Ectodermal cell (in vitro differentiated cells): Measurements from ENCODE around the gene CAB39.

Experiments
- H3K27ac ChIP-seq: 2 replicates; pipeline ENCODE4 v1.7.0; 2013; ENCODE audit warnings: mild to moderate bottlenecking, low read depth, low read length; ENCODE audit not compliant: insufficient read depth, poor library complexity, severe bottlenecking
- H3K27me3 ChIP-seq: 2 replicates; pipeline ENCODE4 v1.7.0; 2013; ENCODE audit warnings: mild to moderate bottlenecking, low read length; ENCODE audit not compliant: insufficient read depth, control insufficient read depth, poor library complexity, severe bottlenecking
- H3K36me3 ChIP-seq: one replicate; pipeline ENCODE4 v1.7.0; 2013; ENCODE audit warnings: low read length; ENCODE audit not compliant: control insufficient read depth, insufficient read depth
- H3K4me1 ChIP-seq: one replicate; pipeline ENCODE4 v1.7.0; 2013; ENCODE audit warnings: low read length; ENCODE audit not compliant: control insufficient read depth, insufficient read depth
- H3K4me3 ChIP-seq: 2 replicates; pipeline ENCODE4 v1.7.0; 2013; ENCODE audit warnings: low read depth, low read length, control low read depth; ENCODE audit not compliant: insufficient read depth
- H3K9me3 ChIP-seq: 2 replicates; pipeline ENCODE4 v1.7.0; 2013; ENCODE audit warnings: mild to moderate bottlenecking, low read length, moderate library complexity; ENCODE audit not compliant: control insufficient read depth
- WGBS, 2 experiments: methylation state at CpG; one replicate each; pipeline ENCODE4 v1.1.7; 2013; ENCODE audit warnings: missing lambda C conversion rate in 2 of 2; 5-methylcytosine and 5-hydroxymethylcytosine counted together

The CAB39 gene

DNA sequence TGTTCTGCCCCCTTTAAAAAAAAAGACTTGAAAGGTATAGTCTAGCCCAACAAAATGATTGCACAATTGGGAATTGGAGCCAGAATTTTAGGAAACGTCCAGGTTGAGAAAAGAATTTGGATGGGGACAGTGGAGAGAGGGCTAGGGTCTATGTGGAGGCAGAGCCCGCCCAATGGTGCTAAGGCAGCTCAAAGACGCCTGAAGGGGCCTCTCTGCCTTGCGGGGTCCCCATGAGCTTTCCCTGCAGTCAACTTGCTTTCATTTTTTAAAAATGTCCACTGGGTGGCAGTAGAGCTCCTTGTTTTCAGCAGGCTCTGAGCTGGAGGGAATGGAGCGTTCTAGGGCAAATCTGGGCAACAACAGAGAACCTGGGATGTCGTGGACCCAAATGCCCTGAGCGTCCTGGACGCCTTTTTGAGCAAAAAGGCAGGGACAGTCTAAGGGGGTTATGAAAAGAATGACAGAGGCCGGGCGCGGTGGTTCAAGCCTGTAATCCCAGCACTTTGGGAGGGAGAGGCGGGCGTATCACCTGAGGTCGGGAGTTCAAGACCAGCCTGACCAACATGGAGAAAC is 111.8 kb downstream of the CAB39 start:
- no peak overlapping the region for H3K27ac ChIP-seq
- WGBS, 2 experiments, result 29 to 36% methylated on average over 14 of the region's 14 CpGs
- no peaks in the 10 kb centered on the region for H3K27me3 ChIP-seq
- H3K9me3 ChIP-seq, result no peaks in the 10 kb centered on the region
- no peak overlapping the region for H3K4me3 ChIP-seq
- H3K4me1 ChIP-seq, result peaks cover 8% of the 10 kb centered on the region
- no peaks in the 10 kb centered on the region for H3K36me3 ChIP-seq

GRCh38 chr2:230825354-230825753 is 112.7 kb downstream of the CAB39 start:
- Histone ChIP-seq H3K9me3 (no peaks in the 10 kb centered on the region), H3K27ac (no peak overlapping the region), H3K4me1 (peaks cover 8% of the 10 kb centered on the region), H3K4me3 (no peak overlapping the region), H3K27me3 (no peaks in the 10 kb centered on the region), H3K36me3 (no peaks in the 10 kb centered on the region)
- WGBS, 2 experiments, result 90 to 100% methylated on average over 1 of the region's 1 CpG

- 93% methylated on average over 36 of the region's 36 CpGs for WGBS, 2 experiments
- H3K4me3 ChIP-seq, result no peak overlapping the region
Measured at GRCh38 chr2:230827774-230828271, 115.2 kb downstream of the CAB39 start.

DNA sequence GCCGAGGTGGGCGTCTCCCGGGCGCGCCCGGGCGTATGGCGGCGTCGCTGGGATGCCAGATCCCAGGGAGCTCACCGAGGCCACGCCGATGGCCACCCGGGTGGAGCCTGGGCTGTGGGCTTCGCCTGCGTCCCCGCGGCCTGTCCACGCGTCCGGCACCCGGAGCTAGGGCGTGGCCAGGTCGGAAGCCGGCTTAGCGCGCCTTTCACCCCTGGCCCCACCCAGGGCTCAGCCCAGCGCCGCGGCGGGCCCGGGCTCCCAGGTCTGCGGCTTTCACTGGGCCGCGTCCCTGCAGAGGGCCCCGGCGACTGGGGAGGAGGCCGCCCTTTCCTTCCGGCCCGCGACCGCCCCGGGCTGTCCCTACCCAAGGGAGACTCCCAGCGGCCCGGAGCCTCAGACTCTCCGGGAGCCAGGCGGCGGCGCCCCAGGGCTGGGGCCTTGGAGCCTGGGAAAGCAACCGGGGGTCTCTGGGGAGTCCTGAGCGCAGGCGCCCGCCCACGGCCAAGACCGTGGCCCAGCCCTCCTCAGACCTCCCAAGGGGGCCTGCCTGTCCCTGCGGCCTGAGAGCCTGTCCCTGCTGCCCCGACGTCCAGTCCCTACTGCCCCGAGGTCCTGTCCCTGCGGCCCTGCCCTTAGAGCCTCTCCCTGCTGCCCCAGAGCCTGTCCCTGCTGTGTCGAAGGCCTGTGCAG is 115.8 kb downstream of the CAB39 start:
- Histone ChIP-seq H3K9me3 (no peaks in the 10 kb centered on the region), H3K27me3 (no peaks in the 10 kb centered on the region), H3K27ac (no peak overlapping the region), H3K4me1 (no peaks in the 10 kb centered on the region), H3K4me3 (no peak overlapping the region), H3K36me3 (no peaks in the 10 kb centered on the region)
- 93 to 94% methylated on average over 61 of the region's 61 CpGs for WGBS, 2 experiments

More at GRCh38 chr2:230827774-230828271, 115.2 kb downstream of the CAB39 start:
- Histone ChIP-seq H3K4me1 (no peaks in the 10 kb centered on the region), H3K27ac (no peak overlapping the region), H3K27me3 (no peaks in the 10 kb centered on the region), H3K9me3 (no peaks in the 10 kb centered on the region), H3K36me3 (no peaks in the 10 kb centered on the region)

- Histone ChIP-seq H3K9me3 (no peaks in the 10 kb centered on the region), H3K36me3 (no peaks in the 10 kb centered on the region), H3K27ac (no peak overlapping the region), H3K4me1 (no peaks in the 10 kb centered on the region), H3K27me3 (no peaks in the 10 kb centered on the region), H3K4me3 (no peak overlapping the region)
- 94% methylated on average over 14 of the region's 14 CpGs for WGBS, 2 experiments
Measured at GRCh38 chr2:230829293-230829692, 116.7 kb downstream of the CAB39 start.

DNA sequence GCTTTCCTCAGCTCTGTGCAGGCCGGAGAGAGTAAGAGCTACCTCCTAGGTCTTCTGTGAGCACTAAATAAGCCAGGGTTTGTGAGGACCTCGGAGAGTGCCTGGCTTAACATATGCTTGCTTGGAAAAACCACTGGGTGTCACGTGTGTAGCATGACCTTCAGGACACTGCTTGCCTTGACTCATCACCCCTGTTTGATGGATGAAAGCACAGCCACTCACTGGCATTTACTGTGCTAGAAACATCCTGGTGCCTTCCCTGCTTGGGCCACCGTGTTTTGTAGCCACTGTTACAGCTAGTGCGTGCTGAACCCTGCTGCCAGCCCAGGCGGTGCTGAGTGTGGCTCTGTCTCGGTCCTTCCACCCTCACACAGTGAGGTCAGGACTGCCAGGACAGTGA is 117.3 kb downstream of the CAB39 start:
- no peaks in the 10 kb centered on the region for H3K4me1 ChIP-seq

GRCh38 chr2:230830428-230830827 is 117.8 kb downstream of the CAB39 start:
- Histone ChIP-seq H3K27ac (no peak overlapping the region), H3K27me3 (no peaks in the 10 kb centered on the region), H3K36me3 (no peaks in the 10 kb centered on the region), H3K4me3 (no peak overlapping the region), H3K4me1 (no peaks in the 10 kb centered on the region), H3K9me3 (no peaks in the 10 kb centered on the region)
- 88 to 93% methylated on average over 7 of the region's 7 CpGs for WGBS, 2 experiments

More for the DNA sequence above, 117.3 kb downstream of the CAB39 start:
- H3K36me3 ChIP-seq, result no peaks in the 10 kb centered on the region
- H3K9me3 ChIP-seq, result no peaks in the 10 kb centered on the region
- no peak overlapping the region for H3K27ac ChIP-seq
- H3K4me3 ChIP-seq, result no peak overlapping the region
- 93 to 94% methylated on average over 7 of the region's 7 CpGs for WGBS, 2 experiments
- no peaks in the 10 kb centered on the region for H3K27me3 ChIP-seq

GRCh38 chr2:230840301-230840700 is 127.7 kb downstream of the CAB39 start:
- Histone ChIP-seq H3K9me3 (no peaks in the 10 kb centered on the region), H3K27ac (no peak overlapping the region), H3K36me3 (no peaks in the 10 kb centered on the region), H3K4me1 (no peaks in the 10 kb centered on the region), H3K27me3 (no peaks in the 10 kb centered on the region), H3K4me3 (no peak overlapping the region)
- WGBS, 2 experiments, result 91 to 92% methylated on average over 1 to 2 of the region's 2 CpGs

DNA sequence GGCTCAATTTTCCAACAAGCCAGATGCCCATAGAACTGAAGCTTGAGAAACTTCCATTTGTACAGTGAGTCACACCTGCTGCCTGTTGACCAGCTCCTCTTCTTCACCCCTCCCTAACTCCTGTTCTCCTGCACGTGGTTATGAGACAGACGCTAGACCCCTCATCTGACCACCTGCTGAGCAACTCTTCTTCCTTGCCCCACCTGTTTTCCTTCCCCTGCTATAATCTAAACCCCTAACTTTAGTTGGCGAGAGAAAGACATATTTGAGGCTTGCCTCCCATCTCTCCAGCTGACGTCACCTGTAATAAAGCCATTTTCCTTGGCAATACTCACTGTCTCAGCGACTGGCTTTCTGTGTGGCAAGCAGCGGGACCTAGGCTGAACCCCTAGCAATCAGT is 129.8 kb downstream of the CAB39 start:
- no peaks in the 10 kb centered on the region for H3K4me1 ChIP-seq
- WGBS, 2 experiments, result 89 to 94% methylated on average over 6 of the region's 6 CpGs
- H3K27ac ChIP-seq, result no peak overlapping the region
- H3K36me3 ChIP-seq, result no peaks in the 10 kb centered on the region
- H3K4me3 ChIP-seq, result no peak overlapping the region
- no peaks in the 10 kb centered on the region for H3K27me3 ChIP-seq
- peaks cover 3% of the 10 kb centered on the region for H3K9me3 ChIP-seq

- Histone ChIP-seq H3K27me3 (no peaks in the 10 kb centered on the region), H3K27ac (no peak overlapping the region), H3K4me1 (no peaks in the 10 kb centered on the region), H3K36me3 (no peaks in the 10 kb centered on the region), H3K4me3 (no peak overlapping the region), H3K9me3 (peaks cover 3% of the 10 kb centered on the region)
- 90 to 99% methylated on average over 3 to 4 of the region's 4 CpGs for WGBS, 2 experiments
Measured at GRCh38 chr2:230843132-230843531, 130.5 kb downstream of the CAB39 start.
